HG02571 (cell line): ENCODE data around the gene TAOK3.
A peak's percentile ranks its signal among the peaks of the same experiment; 100 is the strongest.
"Not testable (repeated sequence)": the region's sequence is repeated elsewhere in the genome, so short reads cannot be mapped to it uniquely, and the experiment has no call there.

ENCODE experiments used
- ATAC-seq: cut with Tn5 transposase; IDR thresholded peaks from one replicate; pipeline ENCODE4 v1.9.1; 2021; ENCODE audit warnings: mild to moderate bottlenecking, moderate library complexity; ENCODE audit not compliant: unreplicated experiment

The TAOK3 gene

DNA sequence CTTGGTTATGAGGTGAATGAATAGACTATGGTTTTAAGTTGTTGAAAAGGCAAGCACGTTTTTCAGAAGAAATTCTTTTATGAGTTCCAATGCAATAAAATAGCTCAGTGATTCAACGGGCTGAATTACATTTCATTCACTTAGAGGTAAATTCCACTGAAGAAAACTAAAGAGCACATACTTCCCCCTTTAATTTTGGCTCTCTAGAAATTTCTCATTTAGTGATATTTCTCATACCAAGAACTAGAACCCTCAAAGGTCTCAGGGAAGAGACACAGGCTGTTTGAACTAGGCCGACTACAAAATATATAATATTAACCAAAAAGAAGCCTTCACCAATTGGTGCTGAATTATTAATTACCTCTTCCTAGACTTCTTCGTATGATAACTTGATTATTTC is 68.6 kb downstream of the TAOK3 start:
- no peak for ATAC-seq

DNA sequence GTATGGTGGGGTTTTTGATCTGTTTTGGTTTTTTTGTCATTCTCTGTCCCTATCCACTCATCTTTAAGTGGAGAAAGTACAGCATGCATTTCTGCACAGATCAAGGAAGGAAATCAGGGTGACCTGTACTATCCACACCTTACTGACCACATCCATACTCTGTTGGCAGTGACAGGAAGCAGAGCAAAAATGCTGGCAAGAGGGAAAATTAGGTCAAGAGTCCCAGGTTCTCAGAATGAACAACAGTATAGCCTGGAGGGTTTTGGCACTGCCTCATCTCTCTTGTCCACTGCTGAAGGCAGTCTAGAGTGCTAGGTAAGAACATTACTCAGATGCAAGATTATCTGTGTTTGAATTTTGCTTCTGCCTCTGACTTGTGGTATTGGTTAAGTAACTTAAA is 70.7 kb downstream of the TAOK3 start:
- ATAC-seq: no peak

DNA sequence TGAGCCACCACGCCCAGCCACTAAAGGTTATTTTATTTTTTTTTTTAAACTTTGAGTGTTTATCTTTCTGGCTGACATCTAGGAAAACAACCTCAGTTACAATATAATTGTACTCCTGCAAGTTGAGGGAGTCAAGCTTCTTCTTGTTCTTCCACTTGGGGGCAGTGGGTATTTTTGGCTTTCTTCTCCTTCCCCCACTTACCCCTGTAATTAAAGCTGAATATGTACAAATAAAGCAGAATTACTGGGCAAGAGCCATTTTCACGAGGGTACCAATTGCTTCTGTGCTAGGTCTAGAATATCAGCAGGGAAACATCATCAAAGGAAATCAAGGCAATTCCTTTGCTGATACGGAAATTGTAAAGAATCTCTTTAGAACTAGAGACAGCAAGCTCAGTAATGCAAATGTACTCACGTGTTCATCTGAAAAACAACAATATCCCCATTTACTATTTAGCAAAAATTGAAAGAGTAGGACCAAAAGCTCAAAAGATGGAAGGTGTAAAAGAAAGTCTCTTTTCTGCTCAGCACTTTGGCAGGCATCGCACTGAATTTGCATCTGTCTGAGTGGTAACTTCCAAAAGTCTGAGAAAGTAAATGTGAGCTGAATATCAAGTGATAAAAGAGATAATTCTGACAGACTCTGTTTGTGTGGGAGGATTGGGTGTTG is 72.8 kb downstream of the TAOK3 start:
- no peak for ATAC-seq

DNA sequence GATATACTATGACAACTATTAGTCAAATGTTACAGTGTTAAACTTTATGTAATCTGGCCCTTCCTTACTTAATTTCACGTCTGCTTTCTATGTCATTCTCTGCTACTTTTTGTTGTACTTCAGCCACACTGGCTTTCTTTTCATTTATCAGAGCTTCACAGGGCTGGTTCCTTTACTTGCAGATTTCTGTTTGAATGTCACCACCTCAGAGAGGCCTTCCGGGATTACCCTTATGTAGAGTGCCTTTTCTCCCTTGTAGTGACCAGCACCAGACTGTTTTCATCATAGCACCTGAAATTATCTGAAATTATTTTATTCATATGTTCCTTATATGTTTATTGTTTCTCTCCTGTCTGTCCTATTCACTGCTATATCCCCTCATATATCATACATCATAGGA is 75.4 kb downstream of the TAOK3 start:
- no peak for ATAC-seq

DNA sequence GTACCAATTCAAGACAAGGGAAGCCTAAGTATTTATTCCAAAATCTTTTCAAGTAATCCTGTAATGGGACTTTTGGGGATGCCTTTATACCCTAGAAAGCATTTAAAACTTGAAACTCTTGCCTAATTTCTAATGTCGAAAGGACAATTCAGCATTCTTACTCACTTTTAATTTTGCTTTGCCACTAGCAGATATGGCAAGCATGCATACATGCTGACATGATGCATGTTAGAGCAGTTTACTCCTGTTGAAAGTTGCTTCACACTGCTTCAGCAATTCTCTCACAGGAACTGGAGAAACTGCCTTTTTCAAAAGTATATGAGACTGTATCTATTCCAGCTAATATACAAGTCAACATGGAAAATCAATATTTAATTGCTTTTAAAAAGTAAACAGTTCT is 79.9 kb downstream of the TAOK3 start:
- no peak for ATAC-seq

DNA sequence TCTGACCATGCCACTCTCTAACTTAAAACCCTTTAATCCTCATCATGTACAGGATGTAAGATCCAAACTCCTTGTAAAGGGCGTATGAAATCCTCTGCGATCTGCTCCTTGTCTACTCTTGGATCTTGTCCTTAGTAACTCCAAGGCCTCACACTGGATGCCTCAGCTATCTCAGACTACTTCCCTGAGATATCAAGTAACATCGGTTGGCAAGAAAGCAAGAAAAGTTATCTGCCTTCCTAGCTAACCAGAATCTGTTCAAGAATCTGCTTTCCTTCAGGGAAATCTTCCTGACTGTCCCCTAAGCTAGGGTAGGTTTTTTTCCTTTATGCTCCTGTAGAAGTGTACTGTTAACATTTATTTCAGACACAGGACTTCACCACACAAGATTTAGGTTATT is 82.6 kb downstream of the TAOK3 start:
- ATAC-seq: no peak

DNA sequence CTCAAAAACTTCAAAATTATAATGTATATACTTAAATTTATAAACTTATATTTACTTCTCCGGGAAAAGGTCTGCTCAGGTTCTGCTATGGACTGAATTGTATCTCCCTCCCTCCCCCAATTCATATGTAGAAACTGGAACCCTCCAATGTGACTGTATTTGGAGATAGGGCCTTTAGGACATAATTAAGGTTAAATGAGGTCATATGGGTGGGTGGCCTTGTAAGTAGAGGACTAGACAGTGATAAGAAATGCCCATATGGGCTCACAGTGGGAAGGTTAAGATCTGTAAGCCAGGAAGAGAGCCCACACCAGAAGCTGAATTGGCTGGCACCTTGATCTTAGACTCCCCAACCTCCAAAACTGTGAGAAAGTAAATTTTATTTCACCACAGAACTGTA is 84.5 kb downstream of the TAOK3 start:
- no peak for ATAC-seq

DNA sequence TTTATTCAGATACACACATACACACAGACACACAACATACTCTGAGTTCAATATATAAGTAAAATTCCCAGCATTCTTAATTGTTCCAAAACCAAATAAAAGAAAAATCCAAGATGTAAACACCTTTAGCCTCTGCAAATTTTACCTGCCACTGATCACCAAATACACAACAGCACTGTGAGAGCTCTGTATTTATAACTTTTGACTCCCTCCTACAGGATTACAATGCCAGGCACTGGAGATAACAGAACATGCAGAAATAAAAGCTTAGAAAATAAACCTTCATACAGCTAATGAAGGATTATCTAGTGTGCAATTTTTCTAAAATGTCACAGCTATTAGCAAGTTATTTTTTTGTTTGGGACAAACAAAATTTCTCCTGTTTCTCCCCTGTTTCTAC is 85.0 kb downstream of the TAOK3 start:
- ATAC-seq: no peak

DNA sequence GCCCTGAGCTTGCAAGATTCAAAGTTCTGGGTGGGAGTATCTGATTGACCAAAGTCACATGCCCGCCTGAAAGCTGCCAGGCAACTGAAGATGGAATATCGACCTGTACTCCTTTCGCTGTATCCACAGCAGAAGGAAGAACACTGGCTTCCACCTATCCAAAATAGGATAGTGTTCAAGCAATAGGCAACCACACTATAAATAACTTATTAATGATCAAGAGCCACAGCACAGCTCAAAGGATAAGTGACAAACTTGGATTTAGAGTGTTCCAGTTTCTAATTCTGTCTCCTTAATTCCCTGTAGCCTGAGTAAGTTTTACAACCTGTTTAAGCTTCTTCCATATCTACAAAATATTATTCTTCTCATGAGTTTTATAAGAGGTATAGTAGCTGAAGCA is 89.9 kb downstream of the TAOK3 start:
- no peak for ATAC-seq

DNA sequence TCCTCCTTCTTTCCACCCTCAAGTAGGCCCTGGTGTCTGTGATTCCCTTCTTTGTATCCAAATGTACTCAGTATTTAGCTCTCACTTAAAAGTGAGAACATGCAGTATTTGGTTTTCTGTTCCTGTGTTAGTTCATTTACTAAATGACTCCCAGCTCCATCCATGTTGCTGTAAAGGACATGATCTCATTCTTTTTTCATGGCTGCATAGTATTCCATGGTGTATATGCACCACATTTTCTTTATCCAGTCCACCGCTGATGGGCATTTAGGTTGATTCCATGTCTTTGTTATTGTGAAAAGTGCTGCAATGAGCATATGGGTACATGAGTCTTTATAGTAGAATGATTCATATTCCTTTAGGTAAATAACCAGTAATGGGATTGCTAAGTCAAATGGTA is 94.4 kb downstream of the TAOK3 start:
- ATAC-seq: not testable (repeated sequence)

DNA sequence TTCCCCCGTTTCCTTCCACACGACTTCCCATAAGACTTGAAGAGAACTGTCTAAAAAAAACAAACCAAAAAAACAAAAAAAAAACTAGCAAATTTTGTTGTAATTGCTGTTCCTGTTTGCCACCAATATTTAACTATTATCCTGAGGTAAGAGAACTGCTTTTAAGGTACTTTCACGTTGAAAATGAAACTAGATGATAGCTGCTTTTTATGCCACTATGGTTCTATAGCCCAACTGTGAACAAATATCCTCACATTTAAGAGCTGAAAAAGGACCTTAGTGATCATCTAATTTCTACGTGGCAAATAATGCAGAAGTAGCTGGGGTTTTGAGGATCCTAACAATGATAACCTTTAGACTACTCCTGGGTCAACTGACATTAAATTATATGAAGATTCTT is 98.6 kb downstream of the TAOK3 start:
- no peak for ATAC-seq

DNA sequence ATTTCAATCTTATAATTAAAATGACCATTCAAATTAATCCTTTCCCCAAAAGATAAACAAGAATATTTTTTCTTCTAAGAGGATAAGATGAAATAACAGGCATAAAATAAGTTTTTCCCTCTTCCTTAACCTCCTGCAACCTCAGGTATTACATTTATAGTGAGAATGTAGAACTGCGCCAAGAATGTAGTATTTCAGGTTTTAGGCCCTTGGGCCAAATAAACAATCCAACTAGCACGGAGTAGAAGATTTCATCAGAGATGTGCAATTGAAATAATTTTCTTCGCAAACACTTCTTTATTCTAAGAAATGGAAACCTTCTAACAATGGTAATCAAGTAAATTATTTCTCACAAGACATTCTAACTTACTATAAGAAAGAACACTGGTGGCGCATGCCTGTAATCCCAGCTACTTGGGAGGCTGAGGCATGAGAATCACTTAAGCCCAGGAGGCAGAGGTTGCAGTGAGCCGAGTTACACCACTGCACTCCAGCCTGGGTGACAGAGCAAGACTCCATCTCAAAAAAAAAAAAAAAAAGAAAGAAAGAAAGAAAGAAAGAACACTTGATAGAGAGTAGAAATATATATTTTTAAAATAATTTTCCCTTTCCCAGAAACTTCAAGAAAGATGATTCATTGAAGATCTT is 100.8 kb downstream of the TAOK3 start:
- no peak for ATAC-seq

DNA sequence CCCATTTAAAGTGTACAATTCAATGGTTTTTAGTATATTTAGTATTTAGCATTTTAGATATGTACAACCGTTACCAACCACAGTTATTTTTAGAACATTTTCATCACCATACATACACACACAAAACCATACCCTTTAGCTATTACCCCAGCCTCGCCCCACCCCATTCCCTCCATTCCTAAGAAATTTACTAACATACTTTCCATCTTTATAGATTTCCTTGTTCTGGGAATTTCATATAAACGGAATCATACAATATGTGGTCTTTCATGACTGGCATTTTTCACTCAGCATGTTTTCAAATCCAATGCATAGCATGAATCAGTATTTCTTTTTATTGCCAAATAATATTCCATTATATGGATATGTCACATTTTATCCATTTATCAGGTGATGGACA is 101.5 kb downstream of the TAOK3 start:
- ATAC-seq: no peak

DNA sequence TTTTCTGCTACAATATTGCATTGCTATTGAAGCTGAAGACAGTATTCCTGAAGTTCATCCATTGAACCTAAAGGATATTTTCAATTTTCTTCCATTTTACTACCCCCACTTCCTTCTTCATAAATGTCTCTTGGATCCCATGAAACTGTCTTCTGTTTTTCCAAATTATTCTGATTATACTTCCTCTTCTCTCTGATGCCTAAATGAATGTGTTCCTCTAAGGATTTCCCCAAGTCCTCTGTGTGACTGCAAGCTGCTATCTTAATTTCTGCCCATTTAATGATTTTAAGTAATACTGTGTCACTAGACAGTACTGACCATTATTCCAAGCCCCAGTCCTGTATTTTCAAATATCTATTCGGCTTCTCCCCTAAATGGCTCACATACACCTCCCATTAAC is 102.9 kb downstream of the TAOK3 start:
- no peak for ATAC-seq

DNA sequence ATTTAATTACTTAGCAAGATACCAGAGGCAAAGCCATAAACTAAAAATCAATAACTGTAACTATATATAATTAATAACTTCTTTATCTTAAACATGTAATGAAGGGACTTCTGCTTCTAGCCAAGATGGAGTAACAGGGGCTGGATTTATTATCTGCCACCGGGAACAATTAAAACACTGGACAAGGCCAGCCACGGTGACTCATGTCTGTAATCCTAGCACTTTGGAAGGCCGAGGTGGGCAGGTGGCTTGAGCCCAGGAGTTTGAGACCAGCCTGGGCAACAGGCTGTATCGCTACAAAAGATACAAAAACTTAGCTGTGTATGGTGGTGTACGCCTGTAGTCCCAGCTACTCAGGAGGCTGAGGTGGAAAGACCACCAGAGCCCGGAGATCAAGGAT is 113.6 kb downstream of the TAOK3 start:
- no peak for ATAC-seq

DNA sequence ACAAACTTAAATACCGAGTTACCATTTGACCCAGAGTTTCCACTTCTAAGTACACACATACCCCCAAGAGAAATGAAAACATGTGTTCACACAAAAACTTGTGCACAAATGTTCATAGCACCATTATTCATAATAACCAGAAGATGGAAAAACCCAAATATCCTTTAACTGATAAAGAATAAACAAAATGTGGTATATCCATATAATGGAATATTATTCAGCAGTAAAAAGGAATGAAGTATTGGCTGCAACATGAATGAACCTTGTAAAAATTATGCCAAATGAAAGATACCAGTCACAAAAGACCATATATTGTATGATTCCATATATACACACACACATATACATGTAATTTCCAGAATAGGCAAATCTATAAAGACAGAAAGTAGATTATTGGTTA is 116.4 kb downstream of the TAOK3 start:
- ATAC-seq: no peak

DNA sequence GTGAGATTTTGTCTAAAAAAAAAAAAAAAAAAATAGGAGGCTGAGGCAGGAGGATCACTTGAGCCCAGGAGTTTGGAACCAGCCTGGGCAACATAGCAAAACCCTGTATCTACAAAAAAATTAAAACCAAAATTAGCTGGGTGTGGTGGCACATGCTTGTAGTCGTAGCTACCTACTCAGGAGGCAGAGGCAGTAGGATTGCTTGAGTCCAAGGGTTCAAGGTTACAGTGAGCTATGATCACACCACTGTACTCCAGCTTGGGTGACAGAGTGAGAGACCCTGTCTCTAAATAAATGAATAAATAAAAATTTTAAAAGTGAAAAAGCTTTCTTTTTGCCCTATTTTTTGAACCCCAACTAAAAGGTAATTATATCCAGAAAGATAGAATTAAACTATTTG is 123.2 kb downstream of the TAOK3 start:
- no peak for ATAC-seq

DNA sequence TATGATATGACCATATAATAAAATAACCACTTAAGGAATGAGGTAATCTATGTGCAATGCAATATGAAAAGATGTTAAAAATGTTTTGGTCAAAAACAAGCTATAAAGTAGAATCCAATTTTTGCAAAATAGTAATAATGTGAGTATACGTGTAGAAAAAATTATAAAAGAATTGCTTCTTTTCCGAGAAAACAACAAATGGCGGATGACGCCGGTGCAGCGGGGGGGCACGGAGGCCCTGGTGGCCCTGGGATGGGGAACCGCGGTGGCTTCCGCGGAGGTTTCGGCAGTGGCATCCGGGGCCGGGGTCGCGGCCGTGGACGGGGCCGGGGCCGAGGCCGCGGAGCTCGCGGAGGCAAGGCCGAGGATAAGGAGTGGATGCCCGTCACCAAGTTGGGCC is 126.8 kb downstream of the TAOK3 start:
- ATAC-seq: not testable (repeated sequence)

DNA sequence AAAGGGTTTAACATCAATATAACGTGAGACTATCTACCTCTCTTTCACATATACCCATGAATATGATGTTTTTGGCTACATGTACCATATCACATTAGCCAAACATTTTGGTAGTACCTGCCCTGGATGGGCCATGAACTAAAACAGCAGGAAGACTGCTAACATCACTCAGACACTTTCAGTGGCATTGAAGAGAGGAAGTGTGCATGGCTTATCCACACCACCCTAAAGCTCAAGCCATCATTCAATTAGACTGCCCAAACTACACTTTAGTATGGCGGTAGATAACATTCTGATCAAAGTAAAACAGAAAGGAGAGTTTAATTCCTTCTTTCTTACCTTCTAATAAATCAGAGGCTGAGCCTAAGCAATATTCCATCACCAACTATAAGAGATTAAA is 133.8 kb downstream of the TAOK3 start:
- no peak for ATAC-seq

DNA sequence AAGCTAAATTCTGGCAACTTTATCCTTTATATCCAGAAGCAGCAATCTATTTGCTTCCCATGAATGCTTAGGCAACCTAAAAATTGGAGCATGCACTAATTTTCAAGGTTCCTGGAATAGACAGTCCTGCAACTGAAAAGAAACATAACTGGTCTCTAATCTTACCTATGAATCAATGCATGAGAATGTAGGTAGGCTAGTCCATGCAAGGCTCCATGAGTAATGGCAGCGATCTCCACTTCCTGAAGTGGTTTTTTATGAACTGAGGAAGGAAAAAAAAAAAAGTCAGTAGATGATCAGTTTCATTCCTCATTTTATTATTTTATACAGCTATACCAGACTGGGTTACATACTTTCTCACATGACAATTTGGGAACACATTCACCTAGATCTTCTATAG is 134.8 kb downstream of the TAOK3 start:
- ATAC-seq: no peak

DNA sequence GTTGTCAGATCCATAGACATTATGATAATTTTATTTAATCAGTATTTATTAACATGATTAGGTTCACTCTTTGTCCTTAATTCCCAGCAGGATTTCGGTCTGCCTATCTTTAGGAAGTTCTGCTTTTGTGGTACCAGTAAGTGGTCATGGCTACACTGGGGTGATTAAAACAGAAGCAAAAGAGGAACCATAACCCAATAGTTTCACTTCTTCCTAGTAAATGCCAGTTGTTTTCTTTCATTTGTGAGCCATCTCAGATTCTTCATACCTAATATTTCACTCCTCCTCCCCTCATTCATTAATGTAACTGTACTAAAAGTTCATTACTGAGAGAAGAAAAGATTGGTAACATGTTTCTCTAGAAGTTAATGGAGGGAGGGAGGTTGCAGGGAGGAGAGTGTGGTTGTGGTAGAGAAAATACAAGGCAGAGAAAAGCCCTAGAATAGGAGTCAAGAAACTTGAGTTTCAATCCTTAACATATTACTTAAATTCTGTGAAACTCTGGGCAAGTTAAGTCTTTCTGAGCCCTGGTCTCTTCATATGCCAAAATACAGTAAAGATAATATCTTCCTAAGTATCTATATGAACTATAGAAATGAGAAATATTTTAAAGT is 135.5 kb downstream of the TAOK3 start:
- peak; percentile 73 for ATAC-seq

DNA sequence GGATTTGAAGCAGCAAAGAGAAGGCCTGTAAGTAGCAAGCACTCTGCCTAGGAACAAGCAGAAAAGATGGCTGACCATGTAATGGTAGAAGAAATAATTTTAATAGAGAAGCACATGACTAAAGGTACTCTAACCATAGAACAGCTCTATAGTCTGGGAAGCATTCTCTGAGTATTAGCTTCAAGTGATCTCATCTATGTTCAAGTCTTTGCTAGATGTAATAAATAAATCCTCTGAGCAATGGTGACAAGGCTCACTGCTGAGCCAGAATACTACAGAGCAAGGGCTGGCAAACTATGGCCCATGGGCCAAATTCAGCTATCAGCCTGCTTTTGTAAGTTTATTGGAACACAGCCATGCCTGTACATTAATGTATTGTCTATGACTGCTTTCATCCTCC is 152.0 kb downstream of the TAOK3 start:
- ATAC-seq: no peak

DNA sequence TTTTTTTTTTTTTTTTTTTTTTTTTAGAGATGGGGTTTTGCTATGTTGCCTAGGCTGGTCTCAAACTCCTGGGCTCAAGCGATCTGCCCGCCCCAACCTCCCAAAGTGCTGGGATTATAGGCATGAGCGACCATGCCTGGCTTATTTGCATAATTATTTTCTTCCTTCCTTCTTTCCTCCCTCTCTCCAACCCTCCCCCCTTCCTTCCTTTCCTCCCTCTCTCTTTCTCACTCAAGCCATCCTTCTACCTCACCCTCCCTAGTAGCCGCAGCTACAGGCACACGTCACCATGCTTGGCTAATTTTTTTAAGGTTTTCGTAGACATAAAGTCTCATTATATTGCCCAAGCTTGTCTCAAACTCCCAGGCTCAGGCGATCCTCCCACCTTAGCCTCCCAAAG is 152.9 kb downstream of the TAOK3 start:
- ATAC-seq: no peak
